Smooth muscle cell of the umbilical artery (primary cell): Measurements from ENCODE around the gene ZNF471. TPM values are rescaled to one million over a fixed set of nuclear protein-coding genes. Genes with fewer than 3 reads are reported as not detected.

Source experiments
- total RNA-seq: library from RNA; depleted of rRNA; stranded (reverse); fragments of >200 nt; gene quantifications from 2 replicates; pipeline ENCODE4 v1.2.3, GENCODE V29; 2014

Gene ZNF471
- 5.3 and 9.1 TPM in 2 replicates for total RNA-seq

GRCh38 chr19:56507446-56508289 is at the start of gene ZNF471:
TSS of gene ZNF471 (plus strand) at chr19:56507855. CDS start at chr19:56511572, 3,717 bp downstream.

GRCh38 chr19:56476651-56477428 is 30.8 kb upstream of the ZNF471 start, which contains the start of gene ZNF667:
TSS of gene ZNF667 (minus strand) at chr19:56477345. CDS start at chr19:56462370, 14,975 bp downstream.

GRCh38 chr19:56538761-56539263 is 31.2 kb downstream of the ZNF471 start, which contains the start of gene ZFP28:
TSS of gene ZFP28 (plus strand) at chr19:56538948. CDS start at chr19:56539019, 71 bp downstream.

GRCh38 chr19:56567274-56568120 is 59.8 kb downstream of the ZNF471 start, which contains the start of gene ZNF470:
TSS of gene ZNF470 (plus strand) at chr19:56567468. CDS start at chr19:56570312, 2,844 bp downstream.

Other genes with a start within 250 kb of the ZNF471 start
- gene EDDM13, start 235.1 kb upstream of the ZNF471 start, total RNA-seq, result not detected in 2 replicates
- 5.9 and 8.5 TPM in 2 replicates for gene ZSCAN5A, start 193.0 kb upstream of the ZNF471 start, total RNA-seq
- gene ZNF582, start 114.3 kb upstream of the ZNF471 start, total RNA-seq, result 3.0 and 3.9 TPM in 2 replicates
- gene ZNF583, start 103.5 kb upstream of the ZNF471 start, total RNA-seq, result 6.6 and 7.4 TPM in 2 replicates
- 9.2 and 10.0 TPM in 2 replicates for gene ZNF667, start 30.5 kb upstream of the ZNF471 start, total RNA-seq
- 9.5 and 14.3 TPM in 2 replicates for gene ZFP28, start 31.1 kb downstream of the ZNF471 start, total RNA-seq
- gene ZNF470, start 59.6 kb downstream of the ZNF471 start, total RNA-seq, result 9.5 and 12.2 TPM in 2 replicates
- gene ZNF71, start 87.4 kb downstream of the ZNF471 start, total RNA-seq, result 7.7 and 10.5 TPM in 2 replicates
- 0.32 TPM in 1 of 2 replicates, not detected in the other for gene SMIM17, start 135.3 kb downstream of the ZNF471 start, total RNA-seq
- 0.09 and 0.30 TPM in 2 replicates for gene ZNF835, start 163.9 kb downstream of the ZNF471 start, total RNA-seq